NCI-H1694 treated with DMSO at 0.1 percent for 48 hours (cell line): ENCODE results near the gene STK10.

ENCODE experiments used
- DNase-seq: peaks from one replicate; lab custom pipeline; 2025; lab: John Stamatoyannopoulos, UW

STK10 gene

DNA sequence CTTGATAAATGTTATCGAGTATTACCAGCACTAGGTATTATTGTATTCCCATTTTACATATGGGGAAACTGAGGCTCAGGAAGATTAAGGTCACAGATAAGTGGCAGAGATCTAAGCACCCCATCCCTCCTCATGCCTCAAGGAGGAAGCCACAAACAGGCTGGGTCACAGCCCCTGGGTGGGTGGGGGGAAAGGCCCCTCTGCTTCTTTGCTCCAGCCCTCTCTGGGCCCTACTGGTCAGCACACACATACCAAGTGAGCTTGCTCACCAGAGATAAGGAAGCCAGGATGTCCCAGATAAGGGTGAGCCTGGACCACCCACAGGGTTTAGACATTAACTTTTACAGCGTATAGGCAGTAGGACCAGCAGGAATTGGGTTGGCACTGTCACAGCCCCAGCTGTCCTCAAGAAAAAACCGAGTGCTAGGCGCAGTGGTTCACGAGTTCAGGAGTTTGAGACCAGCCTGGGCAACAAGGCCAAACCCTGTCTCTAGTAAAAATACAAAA, 45.3 kb downstream of the STK10 start:
- no peak for DNase-seq

DNA sequence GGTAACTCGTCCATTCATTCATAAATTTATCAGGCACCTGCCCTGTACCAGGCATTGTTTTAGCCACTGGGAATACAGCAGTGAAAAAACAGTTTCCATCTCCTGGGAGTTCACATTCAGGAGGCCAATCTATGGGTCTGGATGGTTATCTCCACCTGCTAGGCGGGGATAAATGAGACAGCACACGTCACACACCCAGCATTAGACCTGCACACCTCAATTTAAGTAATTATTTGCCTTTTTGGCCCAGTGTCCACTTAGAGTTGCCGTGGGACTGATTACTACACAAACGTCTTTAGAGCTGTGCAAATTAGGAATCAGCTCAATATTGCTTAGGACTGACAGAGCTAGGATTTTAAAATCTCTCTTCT, 46.1 kb downstream of the STK10 start:
- DNase-seq: no peak

DNA sequence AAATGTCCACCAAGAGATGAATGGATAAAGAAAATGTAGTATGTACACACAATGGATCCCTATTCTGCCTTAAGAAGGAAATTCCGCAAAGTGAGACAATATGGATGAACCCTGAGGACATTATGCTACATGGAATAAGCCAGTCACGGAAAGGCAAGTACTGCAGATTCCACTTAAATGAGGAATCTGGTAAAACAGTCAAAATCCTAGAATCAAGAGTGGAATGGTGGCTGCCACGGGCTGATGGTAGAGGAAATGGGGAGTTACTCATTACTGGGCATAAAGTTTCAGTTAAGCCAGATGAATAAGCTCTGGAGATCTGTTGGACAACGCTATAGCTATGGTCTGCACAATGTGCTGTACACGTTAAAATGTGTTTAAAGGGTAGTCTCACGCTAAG, 47.2 kb downstream of the STK10 start:
- no peak for DNase-seq

DNA sequence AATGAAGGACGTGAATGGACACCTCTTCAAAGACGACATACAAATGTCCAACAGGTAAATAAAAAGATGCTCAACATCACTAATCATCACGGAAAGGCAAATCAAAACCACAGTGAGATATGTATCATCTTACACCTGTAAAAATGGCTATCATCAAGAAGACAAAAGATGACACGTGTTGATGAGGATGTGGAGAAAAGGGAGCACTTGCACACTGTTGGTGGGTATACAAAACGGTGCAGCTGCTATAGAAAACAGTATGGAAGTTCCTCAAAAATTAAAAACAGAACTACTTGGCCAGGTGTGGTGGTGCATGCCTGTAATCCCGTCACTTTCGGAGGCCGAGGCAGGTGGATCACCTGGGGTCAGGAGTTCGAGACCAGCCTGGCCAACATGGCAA, 47.9 kb downstream of the STK10 start:
- no peak for DNase-seq

DNA sequence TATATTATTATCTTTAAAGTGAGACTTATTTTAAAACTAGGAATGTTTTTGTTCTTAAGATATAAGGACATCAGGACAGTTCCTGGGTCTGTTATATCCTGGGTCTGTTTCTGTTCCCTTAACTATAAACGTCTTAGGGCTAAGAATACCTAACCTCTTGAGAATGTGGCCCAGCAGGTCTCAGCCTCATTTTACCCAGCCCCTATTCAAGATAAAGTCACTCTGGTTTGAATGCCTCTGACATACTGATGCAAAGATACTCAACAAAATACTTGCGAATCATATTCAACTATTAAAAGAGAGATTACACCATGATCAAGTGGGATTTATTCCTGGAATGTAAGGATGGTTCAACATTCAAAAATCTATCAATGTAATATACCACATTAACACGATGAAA, 51.0 kb downstream of the STK10 start:
- no peak for DNase-seq

DNA sequence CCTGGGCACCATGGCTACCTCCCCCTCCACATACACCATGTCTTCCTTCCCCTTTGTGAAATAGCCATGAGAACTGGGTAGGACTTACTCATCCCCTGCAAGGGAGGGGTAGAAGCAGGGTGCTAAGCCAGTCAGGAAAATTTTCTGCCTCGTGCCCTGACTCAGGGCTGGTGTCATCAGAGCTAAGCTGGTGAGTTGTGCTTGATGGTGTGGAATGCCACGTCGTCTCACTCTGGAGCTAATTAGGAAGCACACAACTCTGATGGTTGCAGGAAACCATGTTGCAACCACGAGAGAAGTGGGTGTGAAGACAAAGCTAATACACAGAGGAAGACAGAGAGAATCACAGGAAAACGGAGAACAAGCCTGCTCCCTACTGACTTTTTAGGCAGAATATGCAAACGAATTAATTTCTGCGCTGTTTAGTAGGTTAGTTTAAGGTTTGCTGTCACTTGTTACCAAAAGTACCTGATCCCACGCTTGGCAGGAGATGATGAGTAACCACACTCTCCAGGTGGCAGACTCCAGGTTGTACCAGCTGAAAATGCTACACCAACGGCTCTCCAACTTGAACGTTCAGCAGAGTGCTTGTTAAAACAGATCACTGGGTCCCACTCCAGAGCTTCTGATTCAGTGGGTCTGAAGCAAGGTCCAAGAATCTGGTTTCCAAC, 54.5 kb downstream of the STK10 start:
- DNase-seq: no peak

DNA sequence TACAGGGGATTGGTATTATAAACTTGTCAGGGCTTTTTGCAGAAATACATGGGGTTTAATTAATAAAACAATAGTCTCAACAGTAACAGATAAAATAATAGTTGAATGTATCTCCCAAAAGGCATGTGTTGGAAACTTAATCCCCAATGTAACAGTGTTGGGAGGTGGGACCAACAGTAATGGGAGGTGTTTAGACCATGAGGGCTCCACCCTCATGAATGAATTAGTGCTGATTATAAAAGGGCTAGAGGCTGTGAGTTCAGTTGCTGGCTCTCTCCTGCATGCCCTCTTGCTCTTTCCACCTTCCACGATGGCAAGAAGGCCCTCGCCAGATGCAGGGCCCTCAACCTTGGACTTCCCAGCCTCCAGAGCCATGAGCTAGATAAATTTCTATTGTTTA, 56.3 kb downstream of the STK10 start:
- DNase-seq: no peak

DNA sequence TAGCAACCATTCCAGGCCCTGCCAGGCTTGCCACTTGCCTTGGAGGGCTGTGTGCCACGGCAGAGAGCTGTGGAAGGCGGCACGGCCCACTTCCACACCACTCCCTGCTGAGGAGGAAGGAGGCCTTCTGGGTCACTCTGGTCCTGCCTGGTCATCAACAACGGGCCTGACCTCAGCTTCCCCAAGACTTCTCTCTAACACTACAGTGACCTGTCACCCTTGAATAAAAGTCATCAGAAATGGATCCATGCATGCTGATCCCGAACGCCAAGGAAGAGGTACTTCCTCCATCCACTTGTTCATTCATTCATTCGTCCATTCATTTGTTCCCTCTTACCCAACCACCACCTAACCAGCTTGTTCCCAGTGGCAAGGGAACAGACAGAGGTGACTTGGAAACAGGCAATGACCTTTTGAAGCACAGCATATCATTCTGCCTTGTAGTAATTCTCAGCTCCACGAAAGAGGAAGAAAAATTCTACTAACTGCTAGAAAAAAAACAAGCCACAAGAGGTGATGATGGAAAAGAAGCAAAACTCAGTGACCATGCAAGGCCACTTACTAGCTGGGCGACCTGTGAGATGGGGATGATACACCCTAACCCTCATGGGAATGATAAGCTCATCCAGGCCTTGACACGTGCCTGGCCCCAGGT, 58.6 kb downstream of the STK10 start:
- no peak for DNase-seq

DNA sequence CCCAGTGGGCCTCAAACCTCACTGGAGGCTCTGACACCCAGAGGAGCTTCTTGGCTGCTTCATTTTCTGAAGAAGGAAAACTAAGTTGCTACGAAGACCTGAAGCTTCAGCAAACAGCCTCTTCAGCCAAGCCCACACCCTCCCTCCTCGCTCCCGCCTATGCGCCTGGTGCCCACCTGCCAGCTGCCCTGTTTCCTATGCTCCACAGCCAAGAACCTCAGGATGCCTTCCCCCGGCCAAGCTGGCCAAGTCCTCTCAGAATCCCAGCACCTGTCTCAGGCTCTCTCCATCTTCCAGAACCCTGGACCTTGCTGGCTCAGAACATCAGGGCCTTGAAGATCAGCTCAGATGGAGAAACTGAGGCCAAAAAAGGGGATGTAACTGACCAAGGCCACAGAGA, 60.4 kb downstream of the STK10 start:
- no peak for DNase-seq

DNA sequence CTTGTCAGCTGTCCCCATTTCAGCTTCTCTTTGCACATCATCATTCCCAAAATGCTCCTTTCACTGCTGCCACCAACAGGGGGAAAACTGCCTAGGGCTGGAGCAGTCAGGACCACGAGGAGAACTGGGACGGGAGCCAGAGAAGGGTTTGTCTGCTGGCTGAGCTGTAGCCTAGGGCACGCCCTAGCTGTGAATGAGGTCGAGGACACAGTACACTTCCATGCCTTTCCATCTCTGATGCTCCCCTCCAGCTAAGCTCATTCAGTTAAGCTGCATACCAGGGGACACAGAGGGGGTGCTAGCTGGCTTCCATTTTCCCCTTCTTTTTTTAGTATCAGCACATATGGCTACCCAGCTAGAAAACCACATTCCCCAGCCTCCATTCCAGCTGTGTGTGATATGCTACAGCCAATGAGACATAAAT, 64.7 kb downstream of the STK10 start:
- peak; percentile 85 for DNase-seq

DNA sequence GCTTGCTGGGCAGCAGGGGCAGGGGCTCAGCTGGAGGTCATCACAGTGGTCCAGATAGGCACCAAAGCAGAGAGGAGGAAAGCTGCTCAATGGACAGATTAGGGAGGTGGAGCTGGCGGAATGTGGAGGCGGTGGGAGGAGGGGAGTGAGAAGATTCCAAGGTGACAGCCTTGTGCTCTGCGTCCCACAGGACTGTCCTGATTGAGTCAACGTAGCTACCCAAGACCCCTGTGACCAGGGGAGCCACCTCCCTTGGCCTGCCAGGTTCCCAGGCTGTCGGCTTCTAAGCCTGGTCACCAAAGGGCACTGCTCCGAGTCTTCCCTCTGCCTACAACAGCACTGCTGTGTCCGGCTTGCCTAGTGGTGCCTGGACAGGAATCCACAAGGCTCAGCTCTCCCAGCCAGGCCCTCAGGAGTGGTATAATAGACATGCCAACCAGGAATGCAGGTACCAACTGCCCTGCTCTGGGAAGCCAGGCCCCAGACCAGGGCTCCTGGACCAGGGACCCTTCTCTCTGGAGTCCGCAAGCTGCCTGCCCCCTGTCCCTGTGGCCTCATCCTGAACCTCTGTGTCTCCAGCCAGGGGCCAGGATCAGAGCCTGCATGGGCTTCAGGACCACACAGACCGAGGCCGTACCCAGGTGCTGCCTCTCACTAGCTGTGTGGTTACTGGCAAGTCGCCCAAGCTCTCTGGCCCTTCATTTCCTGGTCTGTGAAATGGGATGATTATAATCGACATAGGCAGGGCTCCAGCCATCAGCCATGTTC, 67.9 kb downstream of the STK10 start:
- DNase-seq: no peak

DNA sequence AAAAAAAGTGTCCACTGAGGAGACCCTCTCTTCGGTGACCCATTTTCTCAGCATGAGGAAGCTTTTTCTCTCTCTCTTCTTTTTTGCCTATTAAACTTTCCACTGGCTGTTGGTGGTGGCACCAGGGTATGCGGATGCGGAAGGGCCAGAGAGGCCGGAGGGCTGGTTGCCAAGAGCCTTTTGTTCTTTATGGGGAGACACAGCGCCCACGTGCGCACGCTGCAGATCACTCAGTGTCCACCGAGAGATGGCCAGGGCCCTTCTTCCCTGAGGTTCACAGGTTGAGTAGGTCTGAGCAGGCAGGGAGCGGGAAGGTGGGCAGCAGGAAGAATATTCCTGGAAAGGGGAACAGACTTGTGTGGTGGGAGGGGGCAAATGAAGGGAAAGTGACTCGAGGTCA, 69.1 kb downstream of the STK10 start:
- no peak for DNase-seq

DNA sequence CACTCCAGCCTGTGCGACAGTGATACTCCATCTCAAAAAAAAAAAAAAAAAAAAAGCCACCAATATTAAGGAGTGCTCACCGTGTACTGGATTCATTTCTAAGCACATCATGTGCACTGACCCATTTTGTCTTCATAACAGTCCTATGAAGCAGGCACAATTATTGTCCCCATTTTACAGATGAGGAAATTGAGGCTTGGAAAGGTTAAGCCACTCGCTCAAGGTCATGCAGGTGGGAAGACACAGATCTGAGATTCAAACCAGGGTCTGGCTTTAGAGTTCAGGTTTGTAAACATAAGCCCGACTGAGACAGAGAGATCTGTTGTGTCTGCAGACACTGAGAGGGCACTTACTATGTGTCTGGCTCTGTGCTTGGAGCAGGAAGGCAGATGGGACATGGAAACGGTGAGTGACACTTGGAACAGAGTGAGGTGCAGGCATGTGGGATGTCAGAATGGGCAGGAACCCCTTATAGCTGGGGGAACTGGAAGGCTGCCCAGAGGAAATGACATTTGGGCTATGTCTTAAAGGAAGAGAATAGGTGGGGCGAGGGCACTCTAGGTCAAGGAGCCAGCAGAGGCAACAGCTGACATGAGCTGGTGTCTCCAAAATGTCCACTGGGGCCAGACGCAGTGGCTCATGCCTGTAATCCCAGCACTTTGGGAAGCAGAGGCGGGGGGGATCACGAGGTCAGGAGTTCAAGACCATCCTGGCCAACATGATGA, 69.9 kb downstream of the STK10 start:
- DNase-seq: no peak

DNA sequence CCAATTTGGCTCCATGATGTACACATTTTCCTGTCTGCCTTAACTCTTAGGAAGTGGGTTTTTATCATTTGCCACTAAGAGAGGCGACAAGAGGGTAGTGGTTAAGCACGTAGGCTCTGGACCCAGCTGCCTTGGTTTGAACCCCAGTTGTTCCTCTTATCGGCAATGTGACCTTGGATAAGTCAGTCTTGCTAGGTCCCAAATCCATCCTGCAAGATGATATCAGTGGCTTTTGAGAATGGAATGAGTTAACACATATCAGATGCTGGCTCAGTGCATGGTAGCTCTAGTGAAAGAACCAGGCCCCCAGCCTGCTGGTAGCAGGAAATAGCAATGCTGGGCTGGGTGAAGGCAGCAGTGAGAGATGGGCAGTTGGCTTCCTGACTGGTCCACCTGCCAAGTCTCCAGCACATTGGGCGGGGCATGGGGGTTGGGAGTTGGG, 72.5 kb downstream of the STK10 start:
- DNase-seq: no peak

DNA sequence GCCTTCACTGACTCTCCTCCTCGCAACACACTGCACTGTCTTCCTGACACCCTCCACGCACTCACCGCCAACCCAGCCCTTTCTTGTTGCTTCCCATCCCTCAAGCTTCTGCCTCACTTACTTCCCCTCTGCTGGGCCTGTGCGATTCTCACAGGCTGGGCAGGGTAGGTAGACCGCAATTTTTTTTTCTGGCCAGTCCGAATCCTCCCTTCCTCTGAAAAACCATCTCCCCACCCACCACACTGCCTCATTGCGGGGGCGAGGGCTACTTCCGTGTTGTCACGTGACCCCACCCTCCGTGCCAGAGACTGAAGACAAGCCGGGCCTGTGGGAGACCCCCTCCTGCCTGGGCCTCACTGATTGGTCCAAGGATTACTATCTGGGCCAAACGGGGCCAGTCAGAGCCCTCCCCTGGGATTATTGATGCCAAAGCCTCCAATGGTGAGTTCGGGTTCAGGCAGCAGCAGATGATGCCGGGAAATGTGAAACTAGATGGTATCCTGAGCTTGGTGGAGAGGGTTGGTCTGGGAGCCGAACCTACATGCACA, 73.1 kb downstream of the STK10 start:
- DNase-seq: no peak

DNA sequence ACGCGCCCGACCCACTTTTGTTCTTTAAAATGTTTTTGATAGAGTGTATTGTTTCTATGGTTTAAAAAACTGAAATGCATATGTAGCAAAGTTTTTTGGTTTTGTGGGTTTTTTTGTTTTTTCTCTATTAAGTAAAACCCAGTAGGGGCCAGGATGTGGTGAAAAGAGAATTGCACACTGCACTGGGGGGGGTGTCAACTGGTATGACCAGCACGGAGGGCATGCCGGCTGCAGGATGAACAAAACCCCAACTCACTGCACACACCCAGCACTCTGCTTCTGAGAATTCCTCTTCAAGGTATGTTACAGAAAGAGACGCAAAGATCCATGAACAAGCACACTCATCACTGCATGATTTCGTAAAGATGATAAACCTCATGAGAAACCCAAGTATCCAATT, 75.0 kb downstream of the STK10 start:
- no peak for DNase-seq

DNA sequence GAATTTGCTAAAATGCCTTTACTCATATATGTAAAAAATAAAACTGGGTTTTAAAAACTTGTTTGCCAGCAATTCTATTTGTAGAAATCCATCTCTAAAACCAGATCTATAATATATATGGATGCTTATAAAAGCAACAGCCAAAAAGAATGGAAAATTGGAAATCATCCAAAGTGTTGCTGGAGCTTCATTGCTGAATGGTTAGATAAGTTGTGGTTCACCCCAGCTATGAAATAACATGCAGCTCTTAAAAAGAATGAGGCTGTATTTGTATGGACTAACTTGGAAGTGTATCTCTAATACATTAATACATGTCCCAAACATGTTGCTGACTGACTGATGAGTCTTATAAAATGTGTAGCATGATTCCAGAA, 76.2 kb downstream of the STK10 start:
- peak; percentile 9 for DNase-seq

DNA sequence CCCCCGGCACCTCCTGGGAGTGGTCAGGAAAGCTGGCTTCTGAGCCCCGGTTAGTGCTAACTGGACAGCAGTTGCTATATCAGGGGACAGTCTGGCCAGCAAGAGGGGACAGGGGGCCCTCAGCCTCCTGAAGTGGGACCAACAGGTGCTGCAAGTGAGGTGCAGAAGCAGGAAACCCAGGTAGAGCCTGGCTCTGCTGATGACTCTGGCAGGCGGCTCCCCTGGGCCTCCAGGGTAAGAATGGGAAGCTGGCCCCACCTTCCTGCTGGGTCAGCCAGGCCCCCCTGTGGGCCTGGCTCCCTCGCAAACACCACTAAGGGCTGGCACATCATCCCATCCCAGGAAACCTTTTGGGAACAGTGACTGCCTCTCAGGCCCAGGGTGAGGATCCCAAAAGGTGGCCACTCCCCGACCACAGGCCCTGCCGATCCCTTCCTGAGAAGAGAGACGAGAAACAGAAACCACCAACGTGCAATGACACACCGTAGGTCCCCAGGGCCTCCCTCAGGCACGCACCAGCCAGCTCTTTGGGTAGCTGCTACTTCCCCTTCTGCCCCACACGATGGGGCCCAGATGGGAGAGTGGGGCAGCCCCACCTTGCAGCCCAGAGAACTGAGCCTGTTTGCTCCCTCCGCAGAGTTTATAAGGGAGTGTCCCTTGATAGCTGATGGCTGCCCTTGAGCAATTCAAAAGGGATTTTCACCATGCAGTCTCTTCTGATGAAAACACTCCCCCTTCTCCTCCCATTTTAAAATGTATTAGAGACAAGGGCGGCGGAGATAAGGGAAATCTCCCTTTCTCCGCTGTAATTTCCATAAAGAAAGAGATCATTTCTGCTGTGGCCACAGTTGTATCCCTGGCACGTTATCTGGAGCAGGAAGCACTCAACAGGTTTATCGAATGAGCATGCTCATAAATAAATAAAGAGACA, 76.8 kb downstream of the STK10 start:
- DNase-seq: no peak

DNA sequence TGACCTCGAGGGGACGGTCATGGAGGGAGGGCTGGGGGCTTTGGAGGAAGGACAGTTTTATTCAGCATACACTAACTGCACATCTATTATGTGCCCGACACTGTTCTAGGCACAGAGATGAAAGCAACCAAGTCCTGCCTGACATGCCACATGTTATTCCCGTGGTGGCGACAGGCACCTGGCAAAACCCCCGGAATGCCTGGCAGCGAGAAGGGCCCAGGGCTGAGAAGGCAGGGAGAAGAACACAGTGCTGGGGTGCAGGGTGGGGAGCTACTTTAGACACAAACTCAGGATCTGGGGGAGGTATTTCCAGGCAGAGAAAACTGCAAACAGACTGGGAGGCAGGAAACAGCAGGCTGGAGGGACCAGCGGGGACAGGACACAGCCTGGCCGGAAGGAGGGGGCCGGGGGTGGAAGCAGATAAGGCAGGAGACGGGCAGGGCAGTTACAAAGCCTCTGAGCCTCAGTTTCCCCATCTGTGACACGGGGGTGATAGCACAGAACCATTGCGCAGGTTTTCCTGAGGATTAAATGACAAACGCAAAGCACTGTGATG, 77.7 kb downstream of the STK10 start:
- no peak for DNase-seq

DNA sequence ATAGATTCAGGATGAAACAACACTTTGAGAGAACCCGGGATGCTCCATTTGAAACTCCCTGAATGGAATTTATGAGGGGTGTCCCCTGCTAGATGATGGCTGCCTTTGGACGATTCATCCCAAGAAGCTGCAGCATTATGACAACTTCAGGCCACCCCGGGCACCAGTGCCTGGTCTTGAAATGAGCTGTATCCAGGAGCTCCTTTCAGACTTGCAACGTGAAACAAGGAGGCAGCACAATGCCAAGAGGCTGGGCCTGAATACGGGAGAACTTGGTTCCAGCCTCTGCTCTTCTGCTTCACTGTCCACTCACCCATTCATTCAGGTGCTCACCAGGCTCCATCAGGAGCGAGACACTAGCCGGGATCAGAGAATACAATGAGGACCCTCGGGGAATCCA, 78.3 kb downstream of the STK10 start:
- DNase-seq: no peak

DNA sequence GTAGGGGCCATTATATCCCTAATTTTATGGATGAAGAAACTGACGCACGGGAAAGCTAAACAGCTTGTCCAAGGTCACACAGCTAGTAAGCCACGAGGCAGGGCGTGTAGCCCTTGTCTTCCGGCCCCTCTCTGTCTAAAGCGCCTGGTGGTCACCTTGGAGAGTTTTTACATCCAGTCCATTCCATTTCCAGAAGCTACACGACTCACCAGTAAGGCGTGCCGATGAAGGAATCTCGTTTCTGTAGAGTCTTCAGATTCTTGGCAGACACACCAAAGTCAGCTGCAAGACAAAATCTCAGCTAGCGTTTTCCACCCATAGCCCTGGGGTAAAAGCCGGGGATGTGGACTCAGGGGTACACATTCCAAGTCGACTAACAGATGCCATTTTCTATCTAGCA, 80.5 kb downstream of the STK10 start:
- no peak for DNase-seq
